Prostate gland (tissue), 2 donors: ENCODE measurements around the gene SLC34A1. TPM values are rescaled to one million over a fixed set of nuclear protein-coding genes. Genes with fewer than 3 reads are reported as not detected.
A peak's percentile ranks its signal among the peaks of the same experiment; 100 is the strongest.

ENCODE experiments used
- DNase-seq: peaks from one replicate; pipeline ENCODE4 v3.0.0-alpha.2; 2019; ENCODE audit warnings: low spot score
- H3K27ac ChIP-seq, 2 donors: fragments of 200-600 bp; sonication (generic); 2 replicates each; pipeline ENCODE4 v1.5.1; 2017 to 2019
- H3K27me3 ChIP-seq: fragments of 200-600 bp; sonication (generic); replicated peaks from 2 replicates; pipeline ENCODE4 v1.5.1; 2019; ENCODE audit not compliant: insufficient read depth
- H3K36me3 ChIP-seq, 2 donors: fragments of 200-600 bp; sonication (generic); 1 replicate in 1 of 2; 2 replicates in 1 of 2; pipeline versions ENCODE4 v1.5.1 to v1.8.1; 2017 to 2019
- H3K4me1 ChIP-seq: fragments of 200-600 bp; sonication (generic); replicated peaks from 2 replicates; pipeline ENCODE4 v1.5.1; 2019
- H3K4me3 ChIP-seq, 2 donors: fragments of 200-600 bp; sonication (generic); 2 replicates each; pipeline ENCODE4 v1.5.1; 2017 to 2019
- H3K9me3 ChIP-seq: fragments of 200-600 bp; sonication (generic); 2 replicates; pipeline ENCODE4 v1.5.1; 2017
- CTCF ChIP-seq, 4 experiments: fragments of 200-600 bp in 2 of 4; fragments of 450-650 bp in 2 of 4; sonication (generic) in 2 of 4; IDR thresholded peaks; 1 replicate in 3 of 4; 2 replicates in 1 of 4; pipeline ENCODE4 v1.5.1; 2016 to 2019; ENCODE audit warnings: antibody characterized with exemption in 4 of 4, mild to moderate bottlenecking in 2 of 4, moderate library complexity in 2 of 4
- POLR2A ChIP-seq: fragments of 450-650 bp; IDR thresholded peaks from one replicate; pipeline ENCODE4 v1.6.1; 2016; ENCODE audit warnings: antibody characterized with exemption, mild to moderate bottlenecking
- POLR2AphosphoS5 ChIP-seq: sonication (generic); formaldehyde crosslinking; IDR thresholded peaks from one replicate; pipeline ENCODE4 v1.6.1; 2017; ENCODE audit warnings: antibody characterized with exemption
- WGBS: methylation state at CpG from one replicate; pipeline ENCODE4 v1.1.5; 2018; 5-methylcytosine and 5-hydroxymethylcytosine counted together
- intact Hi-C: fragments of 100-400 bp; cut with DNase I; formaldehyde crosslinking; loops from one replicate; pipeline ENCODE4 v1.14.2; 2022
- total RNA-seq, 2 donors: library from RNA; depleted of rRNA; stranded (reverse); fragments of >200 nt; gene quantifications; one replicate each; pipeline ENCODE4 v1.1.0, GENCODE V29; 2016

The SLC34A1 gene
- total RNA-seq, 2 donors from 2014 or later: not detected

- intact Hi-C loops: no loop called here
- Histone ChIP-seq H3K9me3 (no peaks in the 10 kb centered on the region), H3K4me1 (peaks cover 16% of the 10 kb centered on the region), H3K4me3 (no peak overlapping the region), H3K27ac (no peak overlapping the region), H3K36me3 (no peaks in the 10 kb centered on the region), H3K27me3 (no peaks in the 10 kb centered on the region)
- no peak for DNase-seq
- TF ChIP-seq POLR2A: no peak
- TF ChIP-seq POLR2AphosphoS5: no peak
- TF ChIP-seq CTCF (IDR thresholded peaks at IDR 0.05): no peak
- WGBS: 75% methylated on average over 4 of the region's 4 CpGs
Measured at GRCh38 chr5:177346820-177347219, 37.4 kb upstream of the SLC34A1 start.

GRCh38 chr5:177347699-177348098 is 36.5 kb upstream of the SLC34A1 start:
- H3K4me3 ChIP-seq: no peak overlapping the region
- no peaks in the 10 kb centered on the region for H3K36me3 ChIP-seq
- H3K27ac ChIP-seq: no peak overlapping the region
- DNase-seq: no peak
- WGBS: 84% methylated on average over 4 of the region's 4 CpGs
- TF ChIP-seq POLR2AphosphoS5: no peak
- TF ChIP-seq CTCF (IDR thresholded peaks at IDR 0.05): no peak
- TF ChIP-seq POLR2A: no peak
- H3K4me1 ChIP-seq: peaks cover 16% of the 10 kb centered on the region
- no peaks in the 10 kb centered on the region for H3K9me3 ChIP-seq
- H3K27me3 ChIP-seq: no peaks in the 10 kb centered on the region
- intact Hi-C loops: no loop called here

- Histone ChIP-seq H3K27me3 (no peaks in the 10 kb centered on the region), H3K36me3 (no peaks in the 10 kb centered on the region), H3K4me3 (no peak overlapping the region), H3K4me1 (peaks cover 16% of the 10 kb centered on the region), H3K9me3 (no peaks in the 10 kb centered on the region), H3K27ac (no peak overlapping the region)
- intact Hi-C loops: no loop called here
- WGBS: 68% methylated on average over 3 of the region's 3 CpGs
- TF ChIP-seq POLR2A: no peak
- no peak for TF ChIP-seq POLR2AphosphoS5
- TF ChIP-seq CTCF (IDR thresholded peaks at IDR 0.05): no peak
- no peak for DNase-seq
Measured at GRCh38 chr5:177349362-177349647, 34.9 kb upstream of the SLC34A1 start.

- DNase-seq: no peak
- WGBS: 85% methylated on average over 5 of the region's 5 CpGs
- Histone ChIP-seq H3K9me3 (no peaks in the 10 kb centered on the region), H3K27ac (no peak overlapping the region), H3K36me3 (no peaks in the 10 kb centered on the region), H3K27me3 (no peaks in the 10 kb centered on the region), H3K4me1 (peaks cover 16% of the 10 kb centered on the region), H3K4me3 (peak overlapping the region in 1 of 2 donors; percentile 83)
- TF ChIP-seq POLR2A (no peak), CTCF (IDR thresholded peaks at IDR 0.05) (no peak), POLR2AphosphoS5 (no peak)
- intact Hi-C loops: no loop called here
Measured at GRCh38 chr5:177349762-177350161, 34.5 kb upstream of the SLC34A1 start.

- no peaks in the 10 kb centered on the region for H3K9me3 ChIP-seq
- H3K27ac ChIP-seq: peak overlapping the region; percentile 89 to 90
- peak overlapping the region; percentile 82 to 83 for H3K4me3 ChIP-seq
- no peak for DNase-seq
- TF ChIP-seq CTCF (IDR thresholded peaks at IDR 0.05): no peak
- peaks cover 16% of the 10 kb centered on the region for H3K4me1 ChIP-seq
- 8% methylated on average over 19 of the region's 19 CpGs for WGBS
- no peaks in the 10 kb centered on the region for H3K27me3 ChIP-seq
- intact Hi-C loops: no loop called here
- no peaks in the 10 kb centered on the region for H3K36me3 ChIP-seq
Measured at GRCh38 chr5:177350776-177351391, 33.4 kb upstream of the SLC34A1 start.
